Measurements from ENCODE around the gene RPP25L. TPM values are rescaled to one million over a fixed set of nuclear protein-coding genes. Genes with fewer than 3 reads are reported as not detected.

The RPP25L gene
- polyA plus RNA-seq, 1 of the 3 experiments (the other 2 are of a cell fraction) = 47.6 TPM

DNA sequence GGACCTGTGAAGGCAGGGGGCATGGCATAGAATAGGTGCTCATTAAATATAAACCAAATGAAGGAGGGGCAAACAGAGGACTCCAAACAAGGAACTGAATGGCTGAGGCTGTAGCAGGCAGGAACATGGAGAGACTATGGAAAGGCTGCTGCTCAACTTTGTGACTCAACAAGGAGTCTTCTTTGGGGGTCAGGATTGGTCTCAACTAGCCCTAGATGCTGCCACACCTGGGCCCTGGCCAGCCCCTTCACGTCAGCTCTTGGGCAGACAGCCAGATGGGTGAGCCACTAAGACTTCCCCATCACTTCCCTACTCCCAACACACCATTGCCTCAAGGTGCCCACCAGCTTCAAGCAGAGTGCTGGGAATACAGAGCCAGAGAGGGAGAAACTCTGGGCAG, 11.0 kb downstream of the RPP25L start:
- Histone ChIP-seq H3K9me3 (no peaks in the 10 kb centered on the region), H3K9ac (no peak overlapping the region), H3K27ac (ENCODE audit: low read depth in 2 of 2, low read length in 1 of 2) (no peak overlapping the region), H3K79me2 (ENCODE audit: insufficient read depth) (no peaks in the 10 kb centered on the region), H3F3A (replicated peaks; ENCODE audit: insufficient read depth) (no peaks in the 10 kb centered on the region), H3K4me3 (ENCODE audit: low read depth in 2 of 2, low read length in 1 of 2) (no peak overlapping the region), H3K36me3 (replicated peaks in 1 of 2; ENCODE audit: control insufficient read depth in 1 of 2, insufficient read depth in 2 of 2, low read length in 1 of 2) (no peaks in the 10 kb centered on the region), H3K27me3 (ENCODE audit: insufficient read depth) (no peaks in the 10 kb centered on the region; the same call in 1 of the 2 replicates), H3K4me1 (ENCODE audit: control insufficient read depth in 1 of 2, insufficient read depth in 2 of 2, low read depth in 1 of 2, low read length in 1 of 2) (peaks cover 0 to 7% of the 10 kb centered on the region in 2 experiments; a peak in 1 of 4 replicates), H2AFZ (ENCODE audit: low read depth) (no peak overlapping the region), H3K9me2 (no peaks in the 10 kb centered on the region), H4K20me1 (ENCODE audit: insufficient read depth) (no peaks in the 10 kb centered on the region), H3K4me2 (no peak overlapping the region)
- CTCF ChIA-PET = interaction anchor here (1.0 to 4.8 kb wide), 6 partner anchors 9 to 197 kb away, joined by 3 to 55 read pairs (median 14); partner anchors contain the start of gene RPP25L
- DNase-seq = no peak
- WGBS (ENCODE audit: low lambda C conversion rate) = no CpG with 5 or more reads among the region's 1 CpG
- POLR2A ChIA-PET = no interaction called here
- TF ChIP-seq, protein P1, sequence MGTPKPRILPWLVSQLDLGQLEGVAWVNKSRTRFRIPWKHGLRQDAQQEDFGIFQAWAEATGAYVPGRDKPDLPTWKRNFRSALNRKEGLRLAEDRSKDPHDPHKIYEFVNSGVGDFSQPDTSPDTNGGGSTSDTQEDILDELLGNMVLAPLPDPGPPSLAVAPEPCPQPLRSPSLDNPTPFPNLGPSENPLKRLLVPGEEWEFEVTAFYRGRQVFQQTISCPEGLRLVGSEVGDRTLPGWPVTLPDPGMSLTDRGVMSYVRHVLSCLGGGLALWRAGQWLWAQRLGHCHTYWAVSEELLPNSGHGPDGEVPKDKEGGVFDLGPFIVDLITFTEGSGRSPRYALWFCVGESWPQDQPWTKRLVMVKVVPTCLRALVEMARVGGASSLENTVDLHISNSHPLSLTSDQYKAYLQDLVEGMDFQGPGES (IDR thresholded peaks at IDR 0.05; ENCODE audit: low read depth, low read length) = no peak
- TF ChIP-seq ZBTB33 (IDR thresholded peaks at IDR 0.05; ENCODE audit: borderline replicate concordance, low read depth) (no peak), MEF2A (IDR thresholded peaks at IDR 0.05; ENCODE audit: borderline replicate concordance, low read depth) (no peak), USF1 (IDR thresholded peaks at IDR 0.05; ENCODE audit: borderline replicate concordance, low read depth) (no peak), GATA2 (CRISPR knock-in tag; IDR thresholded peaks at IDR 0.05) (no peak), FOXJ3 (CRISPR knock-in tag; IDR thresholded peaks at IDR 0.05) (no peak), EP300 (IDR thresholded peaks at IDR 0.05; ENCODE audit: borderline replicate concordance in 1 of 2, low read depth in 1 of 2, low read length in 1 of 2) (no peak), NRF1 (IDR thresholded peaks at IDR 0.05; ENCODE audit: low read depth, low read length) (no peak), TAF1 (IDR thresholded peaks at IDR 0.05; ENCODE audit: borderline replicate concordance, low read depth, low read length) (no peak)

- 57% methylated on average over 1 of the region's 1 CpG for WGBS (ENCODE audit: low lambda C conversion rate)
- H4K20me1 ChIP-seq (ENCODE audit: insufficient read depth) = no peaks in the 10 kb centered on the region
- no peaks in the 10 kb centered on the region for H3K79me2 ChIP-seq (ENCODE audit: insufficient read depth)
- DNase-seq = peak; percentile 60
- H3K9ac ChIP-seq = no peak overlapping the region
- H3K27ac ChIP-seq (ENCODE audit: low read depth in 2 of 2, low read length in 1 of 2) = no peak overlapping the region
- H3F3A ChIP-seq (replicated peaks; ENCODE audit: insufficient read depth) = no peaks in the 10 kb centered on the region
- H3K27me3 ChIP-seq (ENCODE audit: insufficient read depth) = no peaks in the 10 kb centered on the region; the same call in 1 of the 2 replicates
- no peak overlapping the region for H3K4me3 ChIP-seq (ENCODE audit: low read depth in 2 of 2, low read length in 1 of 2)
- ChIA-PET CTCF (interaction anchor here (0.8 to 4.8 kb wide), 11 partner anchors 13 to 254 kb away, joined by 3 to 55 read pairs (median 4); partner anchors contain the start of gene RPP25L), POLR2A (no interaction called here)
- H3K4me1 ChIP-seq (ENCODE audit: control insufficient read depth in 1 of 2, insufficient read depth in 2 of 2, low read depth in 1 of 2, low read length in 1 of 2) = peaks cover 0 to 7% of the 10 kb centered on the region in 2 experiments; a peak in 1 of 4 replicates
- no peaks in the 10 kb centered on the region for H3K9me2 ChIP-seq
- H3K36me3 ChIP-seq (replicated peaks in 1 of 2; ENCODE audit: control insufficient read depth in 1 of 2, insufficient read depth in 2 of 2, low read length in 1 of 2) = no peaks in the 10 kb centered on the region
- TF ChIP-seq PBX3 (IDR thresholded peaks at IDR 0.05) (no peak), YY1 (IDR thresholded peaks at IDR 0.05; ENCODE audit: low read depth) (no peak), MEF2A (IDR thresholded peaks at IDR 0.05; ENCODE audit: borderline replicate concordance, low read depth) (no peak), FOXM1 (IDR thresholded peaks at IDR 0.05; ENCODE audit: low read depth) (no peak), TAF1 (IDR thresholded peaks at IDR 0.05; ENCODE audit: borderline replicate concordance, low read depth, low read length) (no peak), RFX5 (IDR thresholded peaks at IDR 0.05; ENCODE audit: low read length) (no peak), NRF1 (IDR thresholded peaks at IDR 0.05; ENCODE audit: low read depth, low read length) (no peak)
- H3K9me3 ChIP-seq = no peaks in the 10 kb centered on the region
- H3K4me2 ChIP-seq = no peak overlapping the region
- H2AFZ ChIP-seq (ENCODE audit: low read depth) = no peak overlapping the region
Measured at GRCh38 chr9:34599546-34599945, 12.4 kb downstream of the RPP25L start.
